Measurements from ENCODE around the gene JADE2. TPM values are rescaled to one million over a fixed set of nuclear protein-coding genes. Genes with fewer than 3 reads are reported as not detected.
A peak's percentile ranks its signal among the peaks of the same experiment; 100 is the strongest.

JADE2 gene
- total RNA-seq, 6 experiments from 2014 or later, result 6.1 to 14.8 (median 8.4) TPM

- H3K9me3 ChIP-seq, result no peaks in the 10 kb centered on the region
- TF ChIP-seq, protein P1, sequence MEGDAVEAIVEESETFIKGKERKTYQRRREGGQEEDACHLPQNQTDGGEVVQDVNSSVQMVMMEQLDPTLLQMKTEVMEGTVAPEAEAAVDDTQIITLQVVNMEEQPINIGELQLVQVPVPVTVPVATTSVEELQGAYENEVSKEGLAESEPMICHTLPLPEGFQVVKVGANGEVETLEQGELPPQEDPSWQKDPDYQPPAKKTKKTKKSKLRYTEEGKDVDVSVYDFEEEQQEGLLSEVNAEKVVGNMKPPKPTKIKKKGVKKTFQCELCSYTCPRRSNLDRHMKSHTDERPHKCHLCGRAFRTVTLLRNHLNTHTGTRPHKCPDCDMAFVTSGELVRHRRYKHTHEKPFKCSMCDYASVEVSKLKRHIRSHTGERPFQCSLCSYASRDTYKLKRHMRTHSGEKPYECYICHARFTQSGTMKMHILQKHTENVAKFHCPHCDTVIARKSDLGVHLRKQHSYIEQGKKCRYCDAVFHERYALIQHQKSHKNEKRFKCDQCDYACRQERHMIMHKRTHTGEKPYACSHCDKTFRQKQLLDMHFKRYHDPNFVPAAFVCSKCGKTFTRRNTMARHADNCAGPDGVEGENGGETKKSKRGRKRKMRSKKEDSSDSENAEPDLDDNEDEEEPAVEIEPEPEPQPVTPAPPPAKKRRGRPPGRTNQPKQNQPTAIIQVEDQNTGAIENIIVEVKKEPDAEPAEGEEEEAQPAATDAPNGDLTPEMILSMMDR (IDR thresholded peaks at IDR 0.05), result no peak
- no peak for TF ChIP-seq POLR2A (IDR thresholded peaks at IDR 0.05)
- no peaks in the 10 kb centered on the region for H3K27me3 ChIP-seq
- peaks cover 0 to 15% (median 4%) of the 10 kb centered on the region in 4 donors for H3K4me1 ChIP-seq
- H3K27ac ChIP-seq, result no peak overlapping the region
- no peaks in the 10 kb centered on the region for H3K36me3 ChIP-seq
- ATAC-seq (no peak), DNase-seq (no peak)
- 90% methylated on average over 3 of the region's 5 CpGs for WGBS (ENCODE audit: insufficient coverage, low coverage, low lambda C conversion rate, missing lambda C conversion rate)
- no peak overlapping the region for H3K4me3 ChIP-seq
- intact Hi-C loops (cut with DNase I), result no loop called here
Measured at GRCh38 chr5:134517553-134517952, 7.9 kb upstream of the JADE2 start.

- H3K4me1 ChIP-seq, result peaks cover 0 to 13% (median 4%) of the 10 kb centered on the region in 4 donors
- DNase-seq (no peak), ATAC-seq (peak; percentile 37 to 64 (median 50))
- H3K36me3 ChIP-seq, result no peaks in the 10 kb centered on the region
- H3K27ac ChIP-seq, result no peak overlapping the region
- intact Hi-C loops (cut with DNase I), result no loop called here
- no peaks in the 10 kb centered on the region for H3K27me3 ChIP-seq
- TF ChIP-seq POLR2A (IDR thresholded peaks at IDR 0.05), result no peak
- TF ChIP-seq, protein P1 (IDR thresholded peaks at IDR 0.05), result no peak
- WGBS (ENCODE audit: insufficient coverage, low coverage, low lambda C conversion rate, missing lambda C conversion rate), result 39% methylated on average over 2 of the region's 2 CpGs
- no peaks in the 10 kb centered on the region for H3K9me3 ChIP-seq
- no peak overlapping the region for H3K4me3 ChIP-seq
Measured at GRCh38 chr5:134519989-134520388, 5.5 kb upstream of the JADE2 start.

GRCh38 chr5:134521841-134522240 is 3.6 kb upstream of the JADE2 start:
- TF ChIP-seq, protein P1 (IDR thresholded peaks at IDR 0.05), result no peak
- TF ChIP-seq POLR2A (IDR thresholded peaks at IDR 0.05), result no peak
- Histone ChIP-seq H3K4me1 (peaks cover 0 to 13% (median 4%) of the 10 kb centered on the region in 4 donors), H3K27ac (no peak overlapping the region), H3K27me3 (no peaks in the 10 kb centered on the region), H3K4me3 (no peak overlapping the region), H3K9me3 (no peaks in the 10 kb centered on the region), H3K36me3 (no peaks in the 10 kb centered on the region)
- ATAC-seq, result no peak
- intact Hi-C loops (cut with DNase I), result no loop called here
- DNase-seq, result no peak
- WGBS (ENCODE audit: insufficient coverage, low coverage, low lambda C conversion rate, missing lambda C conversion rate), result 65% methylated on average over 3 of the region's 3 CpGs

DNA sequence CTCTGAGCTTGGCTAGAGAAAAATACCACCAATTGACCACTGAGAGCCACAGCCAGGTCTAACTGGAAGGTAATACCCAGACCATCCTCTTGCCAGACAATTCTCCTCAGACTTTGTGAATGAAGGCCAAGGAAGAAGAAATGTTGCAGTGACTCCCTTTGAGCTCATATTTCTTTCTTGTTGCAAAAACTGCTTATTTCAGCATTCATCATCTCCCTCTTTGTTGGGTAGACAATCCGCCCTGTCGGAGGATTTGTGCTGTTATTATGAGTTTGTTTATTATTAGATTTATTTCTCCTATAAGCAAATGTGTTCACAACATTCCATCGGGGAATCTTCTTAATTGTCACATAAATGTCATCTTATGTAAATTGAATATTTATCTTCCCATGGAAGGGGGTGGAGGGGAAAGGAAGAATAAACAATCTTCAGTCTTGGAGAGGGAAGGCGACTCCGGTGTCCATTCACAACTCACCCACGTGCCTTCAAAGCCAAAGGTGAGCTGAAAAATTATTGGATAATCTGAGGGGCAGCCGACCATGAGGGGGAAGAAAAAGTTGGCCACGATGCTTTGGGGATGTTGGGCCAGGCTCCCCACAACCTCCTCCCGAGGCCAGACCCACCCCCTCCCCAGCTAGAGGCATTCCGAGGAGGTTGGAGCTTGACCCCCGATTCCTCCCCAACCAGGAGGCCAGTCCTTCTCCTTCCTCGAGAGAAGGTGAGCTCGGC is 1.8 kb upstream of the JADE2 start:
- peak overlapping the region; percentile 96 to 98 (median 97) for H3K27ac ChIP-seq
- no peak for DNase-seq
- no peaks in the 10 kb centered on the region for H3K36me3 ChIP-seq
- H3K9me3 ChIP-seq, result no peaks in the 10 kb centered on the region
- peak overlapping the region; percentile 73 to 88 (median 87) for H3K4me3 ChIP-seq
- H3K27me3 ChIP-seq, result no peaks in the 10 kb centered on the region
- no peak for TF ChIP-seq POLR2A (IDR thresholded peaks at IDR 0.05)
- TF ChIP-seq, protein P1 (IDR thresholded peaks at IDR 0.05), result no peak
- intact Hi-C loops (cut with DNase I), result no loop called here
- ATAC-seq, result no peak
- 27% methylated on average over 8 of the region's 13 CpGs for WGBS (ENCODE audit: insufficient coverage, low coverage, low lambda C conversion rate, missing lambda C conversion rate)
- peaks cover 0 to 23% (median 9%) of the 10 kb centered on the region in 4 donors for H3K4me1 ChIP-seq

Measured in right lobe of liver (tissue), 6 donors.